NCI-H1417 treated with DMSO at 0.1 percent for 48 hours (cell line): Measurements from ENCODE around the gene ROPN1B.

Experiments used
- DNase-seq: peaks from one replicate; lab custom pipeline; 2025; lab: John Stamatoyannopoulos, UW

Gene ROPN1B

DNA sequence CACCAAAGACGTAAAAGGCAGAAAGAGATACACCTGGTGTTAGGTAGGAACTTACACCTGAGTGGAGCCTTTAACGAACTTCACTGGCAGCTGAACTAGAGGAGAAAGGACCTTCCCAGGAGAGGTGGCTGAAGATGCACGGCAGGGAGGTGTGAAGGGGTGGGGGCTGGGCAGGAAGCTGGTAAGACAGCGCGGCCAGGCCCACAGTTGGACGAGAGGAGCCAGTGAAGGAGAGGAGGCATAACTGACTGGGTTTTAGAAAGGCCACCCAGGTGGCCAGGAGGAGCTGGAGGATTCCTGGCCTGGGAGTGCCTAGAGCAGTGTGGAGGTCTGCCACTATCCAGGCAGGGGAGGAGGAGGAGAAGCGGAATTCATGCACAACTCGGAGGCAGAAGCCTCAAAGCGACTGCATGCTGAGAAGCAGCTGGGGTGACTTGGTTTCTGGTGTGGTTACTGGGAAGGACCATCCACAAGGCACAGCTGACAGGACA lies 63.0 kb downstream of the ROPN1B start:
- DNase-seq: no peak
